HG02840 (cell line): ENCODE measurements around the gene CNIH3.

Experiments
- ATAC-seq: cut with Tn5 transposase; IDR thresholded peaks from one replicate; pipeline ENCODE4 v1.9.1; 2021; ENCODE audit warnings: mild to moderate bottlenecking, moderate library complexity, moderate number of reproducible peaks; ENCODE audit not compliant: unreplicated experiment, low FRiP score

Gene CNIH3

DNA sequence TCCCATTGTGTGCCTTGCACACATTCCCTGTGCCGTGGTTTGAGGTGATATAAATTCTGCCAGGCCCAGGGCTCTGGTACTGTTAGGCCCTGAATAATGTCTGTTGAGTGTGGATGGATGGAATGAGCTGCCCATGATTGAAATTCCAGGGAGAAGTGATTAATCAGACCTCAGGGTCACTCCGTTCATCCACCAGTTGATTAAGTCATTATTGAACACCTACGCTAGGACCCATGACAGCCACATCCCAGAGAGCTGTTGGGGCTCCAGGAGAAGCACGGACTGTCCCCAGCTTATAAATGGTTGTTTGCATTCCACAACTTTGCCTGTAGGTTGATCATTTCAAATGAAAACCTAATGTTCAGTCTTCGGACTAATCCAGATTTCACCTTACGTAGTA lies 98.4 kb downstream of the CNIH3 start:
- no peak for ATAC-seq

DNA sequence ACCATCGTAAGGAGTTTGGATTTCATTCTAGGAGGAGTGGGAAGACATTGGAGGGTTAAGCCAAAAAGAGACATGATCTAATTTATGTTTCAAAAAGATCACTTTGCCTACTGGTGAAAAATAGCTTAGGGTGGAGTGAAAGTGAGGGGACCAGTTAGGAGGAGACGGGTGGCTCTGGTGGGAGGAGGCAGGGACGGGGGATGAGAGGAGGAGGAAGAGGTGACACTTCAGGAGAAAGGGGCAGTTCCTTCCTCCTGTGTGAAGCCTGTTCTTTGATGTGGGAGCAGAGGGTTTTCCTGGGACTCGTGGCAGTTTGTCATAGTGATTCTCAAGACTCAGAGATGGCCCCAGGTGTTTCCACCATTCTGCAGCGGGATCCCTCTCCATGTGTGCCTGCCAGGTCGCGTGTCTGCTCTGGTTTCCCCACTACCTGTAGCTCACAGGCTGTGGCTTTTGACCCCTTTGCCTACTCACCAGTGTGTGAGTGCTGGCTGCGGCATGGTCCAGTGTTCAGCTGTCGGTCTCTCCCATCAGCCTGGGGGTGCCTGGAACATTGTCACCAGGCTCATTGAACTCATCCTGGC lies 102.4 kb downstream of the CNIH3 start:
- ATAC-seq: no peak

DNA sequence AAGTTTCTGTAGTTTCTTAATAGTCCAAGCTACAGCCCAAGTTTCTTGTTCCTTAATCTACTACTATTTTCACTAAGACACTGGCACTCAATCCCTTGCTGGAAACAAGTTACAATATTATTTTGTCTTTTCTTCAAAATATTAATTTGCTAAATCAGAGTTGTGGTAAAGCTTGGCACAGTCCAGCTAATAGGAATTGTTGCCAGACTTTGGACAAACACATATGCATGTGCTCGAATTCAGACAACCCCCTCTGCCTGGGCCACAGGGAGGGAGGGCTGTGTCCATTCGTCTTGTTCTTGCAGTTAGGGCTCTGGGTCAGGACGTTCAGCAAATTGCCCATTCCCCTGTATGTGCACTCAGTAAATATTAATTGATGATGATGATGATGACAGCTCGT lies 103.6 kb downstream of the CNIH3 start:
- no peak for ATAC-seq

DNA sequence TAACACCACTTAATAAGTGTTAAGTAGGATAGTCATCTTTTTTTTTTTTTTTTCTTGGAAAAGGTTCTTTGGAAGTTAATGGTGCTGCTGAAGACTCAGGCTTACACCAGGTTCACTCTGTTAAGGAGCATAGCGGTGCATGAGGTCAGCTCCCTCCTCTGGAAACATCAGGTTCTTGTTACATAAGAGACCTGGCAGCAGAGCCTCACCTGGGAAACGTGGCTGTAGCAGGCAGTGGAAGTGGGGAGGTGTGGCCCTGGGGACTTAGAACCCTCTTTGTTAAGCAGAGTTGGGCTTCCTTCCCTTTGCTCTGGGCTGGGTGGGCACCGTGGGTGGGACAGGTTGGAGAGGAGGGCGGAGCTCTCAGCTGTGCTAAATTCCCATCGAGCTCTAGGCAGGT lies 104.1 kb downstream of the CNIH3 start:
- no peak for ATAC-seq

DNA sequence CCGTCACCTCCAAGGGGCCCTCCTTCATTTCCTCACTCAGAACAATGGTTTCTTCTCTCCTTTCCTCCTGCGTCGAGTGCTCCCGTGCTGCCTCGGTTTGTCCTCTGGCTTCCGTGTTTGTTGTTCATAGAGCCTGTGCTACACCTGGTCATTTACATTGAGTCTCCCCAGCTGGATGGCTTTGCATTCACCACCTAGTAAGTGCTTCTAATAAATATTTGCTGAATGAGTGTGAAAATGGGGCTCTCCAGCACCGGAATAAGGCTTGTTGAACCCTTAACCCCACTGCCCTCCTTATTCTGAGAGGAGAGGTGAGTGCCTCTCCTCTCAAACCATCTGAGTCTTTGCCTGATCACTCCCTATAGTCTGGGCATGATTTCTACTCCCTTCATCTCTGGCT lies 104.9 kb downstream of the CNIH3 start:
- ATAC-seq: no peak

DNA sequence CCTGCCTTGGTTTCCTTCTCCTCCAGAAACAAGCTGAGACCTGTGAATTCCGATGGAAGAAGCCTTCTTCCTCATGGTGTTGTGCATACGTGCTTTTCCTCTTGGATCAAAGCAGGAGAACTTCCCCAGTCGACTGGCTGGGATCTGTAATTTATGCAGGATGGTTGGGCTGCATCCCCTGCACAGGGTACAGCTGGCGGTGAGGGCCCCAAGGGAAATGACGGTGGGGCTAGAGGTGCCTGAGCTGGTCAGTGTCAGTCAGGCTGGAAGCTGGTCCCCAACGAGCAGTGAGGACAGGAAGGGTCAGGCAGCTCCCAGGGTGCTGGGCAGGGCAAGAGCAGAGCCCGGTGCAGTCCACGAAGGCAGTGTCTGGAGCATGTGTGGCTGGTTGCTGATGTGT lies 106.7 kb downstream of the CNIH3 start:
- no peak for ATAC-seq

DNA sequence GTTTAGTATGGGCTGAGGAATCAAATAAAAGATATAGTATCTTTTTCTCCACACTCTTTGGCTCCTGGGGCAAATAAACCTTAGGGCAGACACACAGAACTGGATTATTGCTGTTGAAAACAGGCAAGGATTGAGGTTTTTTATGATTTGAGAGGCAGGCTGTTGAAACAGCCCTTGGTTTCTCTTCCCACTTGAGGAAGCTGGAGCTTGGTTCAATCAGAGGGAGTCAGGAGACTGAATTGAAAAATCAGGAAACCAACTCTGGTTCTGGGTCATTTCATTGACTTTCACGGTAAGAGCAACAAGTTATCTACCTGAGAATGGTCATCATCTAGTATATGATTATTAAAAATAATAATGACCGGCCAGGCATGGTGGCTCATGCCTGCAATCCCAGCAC lies 108.4 kb downstream of the CNIH3 start:
- no peak for ATAC-seq

DNA sequence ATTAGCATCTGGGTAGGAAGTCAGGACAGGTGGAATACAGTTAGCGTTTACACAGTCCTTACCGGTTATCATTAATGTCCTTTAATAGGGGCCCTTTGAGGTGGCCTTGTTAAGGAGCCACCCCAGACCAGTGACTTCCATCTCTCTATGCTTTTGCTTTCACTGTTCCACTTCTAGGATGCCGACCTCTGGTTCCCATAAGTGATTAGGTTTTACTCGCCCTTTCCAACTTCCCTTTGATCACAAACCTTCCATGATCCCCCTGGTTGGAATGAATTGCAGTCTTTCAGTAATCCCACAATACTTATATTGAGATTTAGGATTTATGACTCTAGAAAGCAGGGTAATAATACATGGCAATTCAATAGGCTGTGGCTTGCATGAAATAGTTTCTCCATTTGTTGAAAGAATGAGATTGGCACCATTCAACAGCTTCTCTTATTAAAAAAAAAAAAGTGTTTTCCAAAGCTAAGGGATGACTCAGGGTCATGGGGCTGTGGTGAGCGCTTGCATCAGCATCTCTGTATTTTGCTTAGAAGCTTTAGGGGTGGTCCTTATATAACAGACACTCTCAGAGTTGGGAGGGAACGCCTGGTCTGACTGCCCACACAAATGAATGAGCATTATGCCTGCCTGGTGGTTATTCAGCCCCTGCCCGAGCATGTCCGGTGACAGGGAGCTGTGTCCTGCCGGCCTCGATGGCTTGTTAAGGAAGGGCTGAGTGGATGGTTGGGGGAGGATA lies 110.5 kb downstream of the CNIH3 start:
- no peak for ATAC-seq

DNA sequence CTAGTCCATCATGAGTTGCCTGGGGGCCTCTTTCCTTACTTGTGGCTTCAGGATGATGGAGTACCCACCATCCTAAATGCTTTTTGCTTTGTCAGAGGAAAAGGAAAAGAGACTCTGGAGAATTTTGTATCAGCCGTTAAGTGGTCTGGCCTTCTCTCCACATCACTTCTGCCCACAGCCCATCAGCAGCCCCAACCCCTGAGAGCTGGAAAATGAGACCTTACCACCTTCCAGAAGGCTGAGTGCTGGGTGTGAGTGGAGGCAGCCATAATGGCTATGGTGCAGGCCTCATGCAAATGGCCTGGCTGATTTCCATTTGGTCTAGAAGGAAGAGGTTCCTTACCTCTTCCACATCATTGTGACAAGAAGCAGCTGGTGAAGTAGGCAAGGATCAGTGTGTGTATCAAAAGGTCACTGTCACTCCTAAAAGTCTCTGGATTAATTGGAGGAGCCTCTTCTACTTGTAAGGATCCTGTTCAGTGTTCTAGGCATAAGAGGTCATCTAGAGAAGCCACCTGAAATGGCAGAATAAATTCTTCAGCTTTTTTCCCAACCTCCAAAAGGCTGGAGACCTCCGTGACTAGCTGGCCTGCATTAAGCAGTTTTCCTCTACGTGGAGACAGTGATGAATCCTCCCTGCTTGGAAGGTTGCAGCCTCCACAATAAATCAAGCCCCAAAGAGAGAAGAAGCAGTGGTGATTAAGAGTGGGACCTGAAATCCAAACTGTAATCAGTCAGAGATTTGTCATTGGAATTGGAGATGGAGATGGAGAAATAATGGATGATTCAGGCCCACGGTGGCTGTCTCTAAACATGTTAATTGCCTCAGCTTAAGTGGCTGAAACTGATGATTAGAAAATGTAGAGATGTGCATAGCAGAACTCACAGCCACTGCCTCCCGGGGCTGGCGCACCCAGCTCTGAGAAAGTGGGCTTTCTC lies 111.5 kb downstream of the CNIH3 start:
- ATAC-seq: no peak

DNA sequence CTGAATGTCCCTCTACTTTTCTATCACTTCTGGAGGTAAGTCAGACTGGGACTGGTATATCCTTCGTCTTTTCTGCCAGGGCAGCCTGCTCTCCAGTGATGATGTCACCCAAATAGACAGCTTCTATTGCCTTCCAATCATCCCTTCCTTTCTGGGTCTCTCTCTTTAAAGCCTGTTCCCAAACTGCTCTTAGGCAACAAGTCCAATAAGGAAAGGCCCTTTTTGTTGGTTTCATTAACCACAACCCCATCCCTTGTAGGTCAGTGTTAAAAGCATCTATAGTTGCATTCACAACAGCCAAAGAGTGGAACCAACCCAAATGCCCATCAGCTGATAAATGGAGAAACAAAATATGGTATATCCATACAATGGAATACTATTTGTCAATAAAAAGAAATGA lies 114.4 kb downstream of the CNIH3 start:
- no peak for ATAC-seq

DNA sequence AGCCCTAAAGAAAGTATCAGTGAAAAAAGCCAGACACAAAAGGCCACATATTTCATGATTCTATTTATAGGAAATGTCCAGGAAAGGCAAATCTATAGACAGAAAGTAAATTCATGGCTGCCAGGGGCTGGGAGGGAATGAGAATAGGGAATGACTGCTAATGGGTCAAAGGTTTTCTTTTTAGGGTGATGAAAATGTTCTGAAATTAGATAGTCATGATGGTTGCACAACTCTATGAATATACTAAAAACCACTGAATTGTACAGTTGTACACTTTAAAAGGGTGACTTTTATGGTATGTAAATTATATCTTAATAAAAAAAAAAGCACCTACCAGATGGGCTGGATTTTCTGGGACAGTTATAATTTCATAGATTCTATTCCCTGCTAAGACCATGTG lies 114.8 kb downstream of the CNIH3 start:
- no peak for ATAC-seq

DNA sequence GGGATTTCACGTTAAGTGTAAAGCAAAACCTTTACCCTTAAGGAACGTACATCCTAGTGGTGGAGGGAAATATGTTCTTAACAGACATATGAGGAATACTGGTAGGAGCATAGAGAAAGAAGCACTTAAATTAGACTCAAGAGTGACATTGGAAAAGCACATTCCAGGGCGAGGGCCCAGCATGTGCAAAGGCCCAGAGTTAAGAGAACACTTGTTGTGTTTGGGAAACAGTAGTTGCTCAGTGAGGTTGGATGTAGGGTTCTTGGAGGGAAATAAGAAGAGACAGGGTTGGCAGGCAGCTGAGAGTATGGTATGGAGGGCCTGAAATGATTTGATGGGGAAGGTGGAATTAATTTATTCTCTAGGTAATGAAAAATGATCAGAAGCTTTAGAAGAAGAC lies 115.5 kb downstream of the CNIH3 start:
- no peak for ATAC-seq

DNA sequence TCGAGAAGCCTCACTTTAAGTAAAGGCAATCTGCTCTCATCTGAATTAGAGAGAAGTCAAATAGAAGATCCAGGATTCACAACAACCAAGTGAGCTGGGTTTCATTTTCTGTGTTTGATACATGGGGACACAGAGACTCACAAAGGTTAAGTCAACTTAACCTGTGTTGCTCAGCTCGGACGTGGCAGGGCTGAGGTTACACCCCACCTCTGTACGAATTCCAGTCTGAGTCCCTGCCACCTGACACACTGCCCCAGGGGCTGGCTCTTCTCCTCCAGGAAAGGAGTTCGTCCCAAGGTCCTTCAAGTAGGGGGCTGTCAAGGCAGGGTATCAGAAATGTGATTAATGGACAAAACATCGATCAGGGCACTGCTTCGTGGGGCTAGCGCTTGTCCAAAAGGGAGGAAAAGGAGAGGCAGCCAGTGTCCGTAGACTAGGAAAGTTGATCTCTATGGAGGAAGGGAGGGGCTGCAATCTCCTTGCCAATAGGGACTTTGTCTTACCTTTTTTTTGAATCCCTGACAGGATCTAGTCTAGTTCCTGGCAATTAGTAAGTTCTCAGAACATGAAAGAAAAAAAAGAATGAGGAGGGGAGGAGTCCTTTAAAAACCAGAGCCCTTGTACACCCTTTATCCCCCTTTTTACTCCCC lies 116.4 kb downstream of the CNIH3 start:
- ATAC-seq: no peak

DNA sequence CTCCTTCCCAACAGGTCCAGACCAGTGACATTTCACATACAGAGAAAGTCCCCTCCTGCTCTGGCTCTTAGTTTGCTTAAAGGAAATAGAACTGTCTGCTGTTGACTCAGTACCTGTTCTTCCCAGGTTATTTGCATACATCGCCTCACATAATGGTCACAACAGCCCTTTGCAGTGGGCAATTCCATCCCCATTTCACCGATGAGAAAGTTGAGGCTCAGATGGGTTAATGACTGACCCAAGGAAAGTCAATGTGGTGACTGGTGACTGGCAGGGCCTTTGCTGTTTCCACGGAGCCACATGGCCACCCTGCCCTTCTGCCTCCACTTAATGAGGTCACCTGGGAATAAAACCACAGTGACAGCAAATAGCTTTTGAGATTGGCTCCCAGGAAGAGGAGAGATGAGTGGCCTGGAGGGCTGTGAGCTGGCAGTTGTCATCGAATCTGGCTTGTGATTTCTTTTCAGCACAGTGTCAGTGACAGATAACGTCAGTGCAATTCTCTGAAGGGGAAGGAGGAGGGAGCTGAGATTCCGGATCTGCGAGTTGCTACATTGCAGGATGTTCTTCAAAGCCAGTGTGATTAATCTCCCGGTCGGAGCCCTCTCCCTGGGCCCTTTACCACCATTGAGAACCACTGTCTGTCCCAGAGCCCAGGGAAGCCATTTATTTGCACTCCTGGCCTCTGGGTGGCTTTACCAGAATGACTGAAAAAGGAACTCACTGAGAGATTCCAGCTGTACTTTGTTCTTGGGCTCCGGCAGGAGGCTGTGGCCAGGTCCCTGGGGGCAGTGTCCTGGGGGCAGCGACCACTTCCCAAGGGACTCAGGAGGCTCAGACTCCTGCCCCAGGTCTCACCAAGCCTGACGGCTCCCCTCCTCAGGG lies 117.2 kb downstream of the CNIH3 start:
- peak; percentile 61 for ATAC-seq

DNA sequence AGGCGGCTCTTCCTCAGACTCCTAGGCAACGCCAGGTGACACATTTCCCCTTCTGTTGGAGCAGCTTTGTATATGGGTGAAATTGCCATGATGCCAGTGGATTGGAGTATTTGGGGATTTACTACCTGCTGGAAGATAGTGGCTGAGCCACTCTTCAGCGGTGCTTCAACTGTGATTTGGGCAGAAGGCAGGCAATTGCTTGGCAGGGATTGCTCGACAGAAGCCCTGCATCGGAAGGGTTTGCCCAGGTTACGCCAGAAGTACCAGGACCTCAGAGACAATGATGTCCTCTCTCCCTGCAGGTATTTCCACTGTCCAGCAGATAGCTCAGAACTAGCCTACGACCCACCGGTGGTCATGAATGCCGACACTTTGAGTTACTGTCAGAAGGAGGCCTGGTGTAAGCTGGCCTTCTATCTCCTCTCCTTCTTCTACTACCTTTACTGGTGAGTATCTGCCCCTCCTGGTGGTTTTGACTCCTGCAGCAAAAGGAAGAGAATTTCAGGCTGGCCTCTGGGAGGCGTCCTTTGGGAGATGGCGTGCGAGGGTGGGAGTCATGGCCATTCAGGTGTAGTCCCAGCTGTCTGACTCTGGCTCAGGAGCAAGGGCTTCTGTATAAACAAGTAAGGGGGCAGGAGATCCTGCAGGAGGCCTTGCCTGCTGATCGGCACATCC lies 118.3 kb downstream of the CNIH3 start:
- no peak for ATAC-seq

DNA sequence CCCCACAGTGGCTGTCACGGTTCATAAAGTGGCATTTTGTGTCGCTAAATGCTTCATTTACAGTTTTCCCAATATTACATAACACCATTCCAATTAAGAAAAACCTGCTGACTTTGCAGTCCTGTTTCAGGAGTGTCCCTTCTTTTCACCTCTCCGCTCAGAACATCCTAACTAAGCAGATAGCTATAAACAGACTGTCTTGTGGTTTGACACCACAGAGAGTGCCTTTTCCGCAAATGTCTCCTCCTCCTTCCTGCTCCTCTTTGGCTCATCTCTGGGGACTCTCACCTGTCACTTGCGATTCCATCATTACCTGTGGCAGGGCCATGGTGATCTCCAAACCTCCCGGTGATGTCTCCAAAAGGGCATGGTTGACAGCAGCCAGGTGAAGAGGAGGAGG lies 119.0 kb downstream of the CNIH3 start:
- no peak for ATAC-seq

DNA sequence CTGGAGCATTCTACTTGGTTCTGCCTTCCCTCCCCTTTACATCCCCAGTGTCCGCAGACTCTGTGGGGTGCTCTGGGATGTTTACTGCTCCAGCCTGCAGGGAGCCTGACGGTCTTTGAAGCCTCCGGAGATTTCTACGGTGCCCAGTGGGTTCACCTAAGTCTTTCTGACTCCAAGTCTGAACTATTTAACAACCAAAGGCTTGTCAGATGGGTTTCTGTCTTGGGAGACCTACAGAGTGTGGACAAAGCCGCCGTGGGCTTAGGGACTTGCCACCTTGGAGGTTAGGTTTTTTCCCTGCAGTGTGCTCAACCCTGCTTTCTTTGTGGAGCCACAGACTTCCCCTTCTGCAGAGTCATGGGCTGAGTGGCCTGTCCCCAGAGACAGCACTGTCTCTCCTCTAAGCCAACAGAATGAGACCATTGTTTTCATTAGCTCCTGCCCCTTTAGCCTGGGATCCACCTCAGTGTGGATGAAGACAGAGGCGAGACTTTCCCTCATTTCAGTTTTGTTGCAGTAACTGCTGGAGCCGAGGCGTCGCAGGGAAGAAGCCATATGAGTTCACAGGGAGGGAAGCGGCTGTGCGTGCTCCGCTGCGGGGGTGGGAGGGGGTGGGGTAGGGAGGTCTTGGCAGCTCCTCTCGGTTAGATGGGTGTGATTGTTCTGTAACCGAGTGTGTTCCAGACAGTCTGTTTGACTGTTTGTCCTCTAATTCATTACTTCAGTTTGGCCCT lies 120.7 kb downstream of the CNIH3 start:
- peak; percentile 46 for ATAC-seq

DNA sequence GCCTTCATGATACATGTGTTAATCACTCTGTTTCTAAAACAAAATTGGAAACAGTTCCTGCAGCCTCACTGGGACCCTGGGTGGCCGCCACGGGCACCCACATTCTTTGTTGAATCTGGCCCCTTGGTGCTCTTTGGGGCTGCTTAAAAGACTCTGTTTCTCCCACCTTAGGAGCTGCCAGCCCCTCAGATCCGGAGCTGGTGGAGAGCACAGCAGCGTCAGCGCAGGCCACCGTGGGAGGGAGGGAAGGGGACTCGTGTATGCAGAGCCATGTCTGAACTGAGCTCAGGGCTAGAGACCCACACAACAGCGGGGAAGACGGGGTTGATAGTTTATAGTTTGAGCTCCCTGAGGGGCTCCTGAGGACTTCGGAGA lies 121.2 kb downstream of the CNIH3 start:
- ATAC-seq: no peak
